GM20431 (cell line): Measurements from ENCODE around the gene HEBP2.

Experiments
- in situ Hi-C: fragments of 300-500 bp; cut with MseI, MboI; formaldehyde crosslinking; loops from one replicate; pipeline ENCODE4 v1.15.0; 2020; ENCODE audit warnings: low sequenced_read_pairs; ENCODE audit not compliant: unreplicated experiment

Gene HEBP2

GRCh38 chr6:138443979-138444378 is 40.0 kb downstream of the HEBP2 start:
- in situ Hi-C loops, result loop anchor here (25.0 kb wide), 1 partner anchor 318 kb away; the partner anchor contains the start of gene CCDC28A

- in situ Hi-C loops, result loop anchor here (25.0 kb wide), 1 partner anchor 315 kb away; the partner anchor contains the start of gene CCDC28A
Measured at GRCh38 chr6:138446821-138447220, 42.8 kb downstream of the HEBP2 start.

- in situ Hi-C loops, result no loop called here
Measured at GRCh38 chr6:138450445-138450844, 46.4 kb downstream of the HEBP2 start.

GRCh38 chr6:138451043-138451442 is 47.0 kb downstream of the HEBP2 start:
- in situ Hi-C loops, result no loop called here

DNA sequence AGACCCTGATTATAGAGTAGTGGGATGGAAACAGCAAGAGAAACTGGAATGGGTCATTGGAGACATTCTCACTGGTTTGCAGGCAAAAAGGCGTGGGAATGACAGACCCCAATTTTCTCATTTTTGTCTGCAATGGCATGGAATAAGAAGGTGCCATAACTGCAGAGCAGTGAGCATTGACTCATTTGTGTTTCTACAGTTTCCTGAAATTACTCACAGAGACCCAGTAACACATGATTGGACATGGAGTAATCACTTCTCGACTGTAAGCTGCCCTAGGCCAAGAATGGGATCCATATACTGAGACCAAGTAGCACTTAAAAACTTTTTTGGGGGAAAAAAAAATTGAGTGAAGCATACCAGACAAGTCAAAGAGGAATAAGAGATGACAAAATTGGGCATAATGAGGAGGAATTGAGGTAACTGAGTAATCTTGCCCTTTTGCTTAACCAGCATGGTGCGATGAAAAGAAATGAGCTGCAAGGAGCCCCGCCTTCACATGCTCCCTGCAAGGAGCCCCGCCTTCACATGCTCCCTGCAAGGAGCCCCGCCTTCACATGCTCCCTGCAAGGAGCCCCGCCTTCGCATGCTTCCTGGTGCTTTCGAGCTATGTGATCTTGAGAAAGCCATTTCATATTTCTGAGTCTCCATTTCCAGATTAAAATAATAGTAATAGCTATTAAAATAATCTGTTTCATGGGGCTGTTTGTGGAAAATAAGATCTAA is 51.1 kb downstream of the HEBP2 start:
- in situ Hi-C loops, result no loop called here

DNA sequence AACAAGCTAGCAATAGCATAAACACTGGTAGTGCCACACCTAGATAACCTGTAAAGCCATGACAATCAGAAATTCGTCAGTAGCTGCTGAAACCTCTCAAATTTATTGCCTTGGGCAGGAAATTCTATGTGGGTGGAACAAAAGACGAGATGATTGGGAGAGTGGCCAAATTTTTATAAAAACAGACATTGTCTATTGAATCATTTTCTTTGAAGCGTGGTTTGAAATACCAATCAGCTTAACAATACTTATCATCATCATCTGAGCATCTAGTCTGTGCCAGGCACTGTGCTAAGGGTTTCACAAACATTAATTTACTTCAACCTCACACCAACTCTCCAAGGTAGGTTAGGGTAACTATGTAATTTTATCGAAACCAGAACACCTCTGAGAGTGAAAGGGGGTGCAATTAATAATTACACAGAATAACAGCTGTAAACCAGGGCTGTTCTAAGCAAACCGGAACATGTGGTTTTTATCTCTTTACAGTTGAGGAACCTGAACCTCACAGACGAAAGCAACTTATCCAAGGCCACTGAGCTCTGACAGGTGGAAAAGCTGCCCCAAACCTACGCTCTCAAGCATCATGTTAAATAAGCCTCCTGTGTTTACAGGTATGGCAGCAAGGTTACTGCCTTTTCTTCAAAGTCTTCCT is 51.9 kb downstream of the HEBP2 start:
- in situ Hi-C loops, result no loop called here

- in situ Hi-C loops, result no loop called here
Measured at GRCh38 chr6:138456401-138456790, 52.4 kb downstream of the HEBP2 start.

DNA sequence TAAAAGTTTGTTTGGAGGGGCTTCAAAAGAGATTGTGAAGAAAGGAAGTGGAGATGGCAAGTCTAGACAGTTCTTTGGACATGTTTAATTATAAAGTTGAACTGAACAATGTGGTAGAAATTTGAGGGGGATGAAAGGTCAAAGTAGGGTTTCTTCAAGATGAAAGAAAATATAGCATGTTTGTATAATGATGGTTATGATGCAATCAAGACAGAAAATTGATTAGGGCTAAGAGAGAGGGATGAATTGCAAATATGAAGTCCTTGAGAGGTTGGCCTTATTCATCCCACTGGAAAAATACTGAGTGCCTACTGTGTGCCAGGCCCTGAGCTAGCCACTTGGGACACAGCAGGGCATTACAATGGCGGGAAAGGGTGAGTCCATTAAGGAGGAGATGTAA is 57.6 kb downstream of the HEBP2 start:
- in situ Hi-C loops, result no loop called here

GRCh38 chr6:138464085-138464484 is 60.1 kb downstream of the HEBP2 start:
- in situ Hi-C loops, result no loop called here

DNA sequence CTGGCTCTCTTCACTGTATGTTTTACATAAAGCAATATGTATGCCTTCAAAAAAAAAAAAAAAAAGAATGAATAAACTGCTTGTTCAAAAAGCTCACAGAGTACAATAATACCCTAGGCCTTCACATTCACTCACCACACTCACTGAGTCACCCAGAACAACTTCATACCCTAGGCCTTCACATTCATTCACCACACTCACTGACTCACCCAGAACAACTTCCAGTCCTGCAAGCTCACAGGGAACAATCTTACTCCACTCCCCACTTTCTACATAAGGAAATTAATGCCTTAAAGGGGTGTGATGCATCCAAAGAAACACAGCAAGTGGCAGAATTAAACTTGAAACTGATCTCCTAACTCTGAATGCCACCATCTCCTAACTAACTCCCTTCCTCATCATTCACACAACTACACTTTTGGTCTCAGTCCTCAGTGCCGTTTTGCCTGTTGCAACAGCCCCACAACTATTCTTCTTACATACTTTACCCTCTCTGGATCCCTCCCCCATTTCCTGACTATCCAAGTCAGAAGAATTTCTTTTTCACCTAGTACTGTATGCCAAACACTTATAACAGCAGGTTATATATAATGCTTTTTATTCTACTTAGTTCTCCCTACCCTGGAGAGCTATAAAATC is 61.1 kb downstream of the HEBP2 start:
- in situ Hi-C loops, result no loop called here

- in situ Hi-C loops, result no loop called here
Measured at GRCh38 chr6:138467901-138468300, 63.9 kb downstream of the HEBP2 start.

DNA sequence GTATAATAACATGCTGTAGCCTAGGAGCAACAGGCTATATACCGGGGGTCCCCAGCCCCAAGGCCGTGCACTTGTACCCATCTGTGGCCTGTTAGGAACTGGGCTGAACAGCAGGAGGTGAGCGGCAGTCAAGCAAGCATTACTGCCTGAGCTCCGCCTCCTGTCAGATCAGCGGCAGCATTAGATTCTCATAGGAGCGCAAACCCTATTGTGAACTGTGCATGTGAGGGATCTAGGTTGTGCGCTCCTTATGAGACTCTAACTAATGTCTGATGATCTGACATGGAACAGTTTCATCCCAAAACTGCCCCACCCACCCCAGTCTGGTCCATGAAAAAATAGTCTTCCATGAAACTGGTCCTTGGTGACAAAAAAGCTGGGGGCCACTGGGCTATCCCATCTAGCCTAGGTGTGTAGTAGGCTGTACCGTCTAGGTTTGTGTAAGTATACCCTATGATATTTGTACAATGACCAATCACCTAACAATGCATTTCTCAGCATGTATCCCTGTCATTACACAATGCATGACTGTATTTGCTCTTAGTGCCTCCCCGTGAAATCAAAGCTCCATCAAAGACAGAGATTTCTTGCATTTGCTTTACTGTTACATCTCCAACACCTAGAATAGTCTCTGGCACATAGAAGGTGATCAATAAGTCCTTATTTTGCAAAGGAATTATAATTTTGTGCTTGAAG is 64.4 kb downstream of the HEBP2 start:
- in situ Hi-C loops, result no loop called here
